ENCODE results near the gene POU3F1.

The POU3F1 gene

DNA sequence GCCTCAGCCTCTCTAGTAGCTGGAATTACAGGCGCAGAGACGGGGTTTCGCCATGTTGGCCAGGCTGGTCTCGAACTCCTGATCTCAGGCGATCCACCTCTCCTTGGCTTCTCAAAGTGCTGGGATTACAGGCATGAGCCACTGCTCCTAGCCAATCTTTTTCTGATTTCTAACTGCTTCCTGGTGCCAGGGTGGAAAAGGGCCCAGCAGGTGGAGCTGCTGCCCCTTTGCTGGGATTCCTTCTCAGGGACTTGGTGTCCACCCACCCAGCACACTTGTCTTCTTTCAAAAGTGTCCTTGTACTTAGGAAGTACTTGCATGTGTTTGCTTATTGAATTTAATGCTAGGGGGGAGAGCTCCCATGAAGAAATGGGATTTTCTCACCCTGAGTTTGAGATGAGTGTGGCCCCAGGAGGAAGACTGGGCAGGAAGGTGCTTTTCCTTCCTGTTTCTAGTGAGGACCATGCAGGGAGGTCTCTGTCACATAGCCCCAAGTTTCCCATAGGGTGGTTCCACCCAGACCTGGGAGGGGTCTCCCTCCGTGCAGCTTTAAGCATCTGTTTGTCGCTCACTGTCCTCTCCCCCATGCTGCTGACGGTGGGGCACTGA is 19.9 kb downstream of the POU3F1 start:
- CTCF ChIA-PET: interaction anchor here (0.5 to 4.0 kb wide), 22 partner anchors 11 to 1515 kb away, joined by 3 to 28 read pairs (median 4); partner anchors contain the start of gene UTP11
- peak; percentile 77 for DNase-seq (ENCODE audit: low spot score)
- TF ChIP-seq, protein P1, sequence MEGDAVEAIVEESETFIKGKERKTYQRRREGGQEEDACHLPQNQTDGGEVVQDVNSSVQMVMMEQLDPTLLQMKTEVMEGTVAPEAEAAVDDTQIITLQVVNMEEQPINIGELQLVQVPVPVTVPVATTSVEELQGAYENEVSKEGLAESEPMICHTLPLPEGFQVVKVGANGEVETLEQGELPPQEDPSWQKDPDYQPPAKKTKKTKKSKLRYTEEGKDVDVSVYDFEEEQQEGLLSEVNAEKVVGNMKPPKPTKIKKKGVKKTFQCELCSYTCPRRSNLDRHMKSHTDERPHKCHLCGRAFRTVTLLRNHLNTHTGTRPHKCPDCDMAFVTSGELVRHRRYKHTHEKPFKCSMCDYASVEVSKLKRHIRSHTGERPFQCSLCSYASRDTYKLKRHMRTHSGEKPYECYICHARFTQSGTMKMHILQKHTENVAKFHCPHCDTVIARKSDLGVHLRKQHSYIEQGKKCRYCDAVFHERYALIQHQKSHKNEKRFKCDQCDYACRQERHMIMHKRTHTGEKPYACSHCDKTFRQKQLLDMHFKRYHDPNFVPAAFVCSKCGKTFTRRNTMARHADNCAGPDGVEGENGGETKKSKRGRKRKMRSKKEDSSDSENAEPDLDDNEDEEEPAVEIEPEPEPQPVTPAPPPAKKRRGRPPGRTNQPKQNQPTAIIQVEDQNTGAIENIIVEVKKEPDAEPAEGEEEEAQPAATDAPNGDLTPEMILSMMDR (conservative IDR thresholded peaks at IDR 0.05; ENCODE audit: low read depth): peak; percentile 91
- peak overlapping the region; percentile 92 for H3K27ac ChIP-seq
- POLR2A ChIA-PET (ENCODE audit: low non-redundant PET): no interaction called here

DNA sequence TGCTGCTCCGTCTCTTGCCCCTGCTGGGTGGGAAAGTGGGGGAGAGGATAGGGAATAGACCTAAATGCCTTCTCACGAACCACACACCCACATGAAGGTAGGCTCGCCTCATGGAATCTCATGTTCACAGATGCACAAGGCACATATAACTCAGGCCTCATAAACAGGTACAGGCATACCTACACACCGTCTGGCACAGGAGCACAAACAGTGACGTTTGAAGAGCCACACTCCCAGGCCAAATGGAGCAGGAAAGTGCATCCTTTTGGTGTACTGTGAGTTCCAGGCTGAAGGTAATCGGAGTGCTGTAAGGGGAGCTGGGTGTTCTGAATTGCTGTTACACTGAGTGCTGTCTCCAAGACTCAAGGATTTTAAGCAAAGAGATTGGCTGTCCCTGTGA is 20.9 kb downstream of the POU3F1 start:
- TF ChIP-seq, protein P1 (conservative IDR thresholded peaks at IDR 0.05; ENCODE audit: low read depth): no peak
- POLR2A ChIA-PET (ENCODE audit: low non-redundant PET): no interaction called here
- CTCF ChIA-PET: interaction anchor here (0.6 to 4.0 kb wide), 5 partner anchors 14 to 809 kb away, joined by 3 to 28 read pairs (median 5); no protein-coding TSS in a partner anchor
- H3K27ac ChIP-seq: peak overlapping the region; percentile 92
- DNase-seq (ENCODE audit: low spot score): no peak

DNA sequence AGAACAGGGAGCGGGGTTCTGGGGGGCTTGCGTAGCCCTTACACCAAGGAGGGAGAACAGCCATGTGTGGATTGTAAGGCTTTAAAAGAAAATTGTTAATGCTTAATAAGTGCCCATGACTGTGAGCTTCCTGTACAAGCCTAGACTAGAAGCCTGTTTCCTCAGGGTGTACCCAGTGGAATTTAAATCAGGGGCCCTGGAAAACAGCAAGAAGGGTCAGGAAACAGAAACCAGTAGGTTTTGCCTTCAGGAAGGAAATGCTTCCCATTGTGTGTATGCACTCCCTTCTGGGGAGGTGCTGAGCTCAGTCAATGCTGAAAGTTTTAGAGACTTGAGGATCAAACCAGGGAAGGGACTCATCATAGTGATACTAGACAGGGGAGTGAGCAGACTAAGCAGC is 21.4 kb downstream of the POU3F1 start:
- DNase-seq (ENCODE audit: low spot score): no peak
- TF ChIP-seq, protein P1 (conservative IDR thresholded peaks at IDR 0.05; ENCODE audit: low read depth): no peak
- ChIA-PET CTCF (interaction anchor here (0.6 to 4.0 kb wide), 2 partner anchors 408 to 810 kb away, joined by 7 to 28 read pairs; no protein-coding TSS in a partner anchor), POLR2A (ENCODE audit: low non-redundant PET) (no interaction called here)
- peak overlapping the region; percentile 92 for H3K27ac ChIP-seq

DNA sequence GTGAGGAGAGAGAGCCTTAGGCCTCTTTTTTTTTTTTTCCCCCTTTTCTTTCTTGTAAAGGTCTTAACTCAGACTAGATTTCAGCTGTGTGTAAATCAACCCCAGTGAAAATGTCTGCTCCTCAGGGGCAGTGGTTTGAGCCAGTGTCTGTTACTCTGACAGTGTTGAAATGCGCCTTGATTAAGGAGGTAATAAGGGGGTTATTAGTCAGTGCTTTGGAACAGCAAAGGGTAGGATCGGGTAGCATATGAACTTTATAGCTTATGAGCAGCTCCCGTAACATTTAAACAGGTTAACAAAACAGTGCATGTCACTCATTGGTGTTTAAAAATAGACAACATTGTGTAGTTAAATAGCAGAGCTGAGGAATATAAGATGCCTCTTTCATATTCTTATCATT is 23.8 kb downstream of the POU3F1 start:
- ChIA-PET POLR2A (ENCODE audit: low non-redundant PET) (no interaction called here), CTCF (interaction anchor here (0.6 kb wide), 4 partner anchors 365 to 1089 kb away, joined by 3 to 9 read pairs (median 4); no protein-coding TSS in a partner anchor)
- DNase-seq (ENCODE audit: low spot score): no peak
- TF ChIP-seq, protein P1 (conservative IDR thresholded peaks at IDR 0.05; ENCODE audit: low read depth): no peak
- H3K27ac ChIP-seq: no peak overlapping the region

DNA sequence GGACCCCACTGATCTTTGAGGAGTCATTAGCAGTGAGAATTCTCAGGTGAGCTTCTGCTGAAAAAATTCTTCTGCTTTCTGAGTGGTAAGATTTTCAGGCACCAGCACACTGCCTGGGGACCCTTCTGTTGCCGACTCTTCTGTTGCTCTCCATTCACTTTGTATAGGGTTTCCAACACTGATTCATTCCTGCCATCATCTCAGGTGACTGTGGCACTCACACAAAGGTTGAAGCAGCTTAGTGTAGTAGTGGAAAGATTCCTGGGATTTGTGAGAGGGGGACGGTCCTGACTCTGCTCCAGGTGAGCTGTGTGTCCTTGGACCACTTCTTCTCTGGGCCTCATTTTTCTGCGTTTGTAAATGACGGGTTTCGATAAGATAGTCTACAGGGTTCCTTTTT is 24.6 kb downstream of the POU3F1 start:
- ChIA-PET CTCF (interaction anchor here (0.6 kb wide), 1 partner anchor 366 kb away, joined by 9 read pairs; no protein-coding TSS in a partner anchor), POLR2A (ENCODE audit: low non-redundant PET) (no interaction called here)
- no peak for DNase-seq (ENCODE audit: low spot score)
- TF ChIP-seq, protein P1 (conservative IDR thresholded peaks at IDR 0.05; ENCODE audit: low read depth): no peak
- no peak overlapping the region for H3K27ac ChIP-seq

DNA sequence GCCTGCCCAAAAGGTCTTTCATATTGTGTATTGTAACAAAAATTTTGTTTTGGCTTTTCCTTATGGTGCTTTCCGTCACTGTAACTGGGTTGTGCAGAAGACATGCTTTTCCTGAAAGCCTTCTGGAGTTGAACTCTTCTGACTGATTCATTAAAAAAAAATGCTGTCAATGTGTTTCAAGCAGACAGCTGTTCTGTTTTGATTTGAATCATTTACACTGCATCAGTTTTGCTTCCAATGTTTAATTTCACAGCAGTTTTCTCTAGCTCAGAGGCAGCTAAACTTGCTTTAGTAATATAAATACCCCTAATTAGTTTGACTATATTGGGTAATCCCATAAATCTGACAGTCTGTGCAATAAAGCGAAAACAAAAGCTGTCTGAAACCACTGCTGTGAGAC is 26.2 kb downstream of the POU3F1 start:
- POLR2A ChIA-PET (ENCODE audit: low non-redundant PET): no interaction called here
- H3K27ac ChIP-seq: no peak overlapping the region
- CTCF ChIA-PET: no interaction called here
- TF ChIP-seq, protein P1 (conservative IDR thresholded peaks at IDR 0.05; ENCODE audit: low read depth): no peak
- no peak for DNase-seq (ENCODE audit: low spot score)
